NCI-H2171 treated with DMSO at 0.1 percent for 48 hours (cell line): ENCODE data around the gene MTMR6.

Experiments used
- DNase-seq: peaks from one replicate; lab custom pipeline; 2025; lab: John Stamatoyannopoulos, UW

Gene MTMR6

GRCh38 chr13:25276748-25277147 lies 10.5 kb downstream of the MTMR6 start:
- DNase-seq = no peak

GRCh38 chr13:25268561-25268960 lies 18.7 kb downstream of the MTMR6 start:
- DNase-seq = no peak

- no peak for DNase-seq
These were observed 19.6 kb downstream of the MTMR6 start for GRCh38 chr13:25267715-25268114.

GRCh38 chr13:25266706-25267105 lies 20.6 kb downstream of the MTMR6 start:
- no peak for DNase-seq

- no peak for DNase-seq
These were observed 25.0 kb downstream of the MTMR6 start for GRCh38 chr13:25262261-25262660.

- no peak for DNase-seq
These were observed 33.6 kb downstream of the MTMR6 start for GRCh38 chr13:25253702-25254101.

GRCh38 chr13:25252752-25253151 lies 34.5 kb downstream of the MTMR6 start:
- no peak for DNase-seq

GRCh38 chr13:25252225-25252624 lies 35.1 kb downstream of the MTMR6 start:
- DNase-seq = no peak

GRCh38 chr13:25249001-25249543 lies 38.2 kb downstream of the MTMR6 start:
- peak; percentile 5 for DNase-seq

- DNase-seq = no peak
These were observed 39.2 kb downstream of the MTMR6 start for GRCh38 chr13:25248071-25248470.

- no peak for DNase-seq
These were observed 39.9 kb downstream of the MTMR6 start for GRCh38 chr13:25247360-25247759.

GRCh38 chr13:25244123-25244522 lies 43.2 kb downstream of the MTMR6 start:
- DNase-seq = no peak

GRCh38 chr13:25242956-25243355 lies 44.3 kb downstream of the MTMR6 start:
- DNase-seq = no peak

GRCh38 chr13:25241007-25241406 lies 46.3 kb downstream of the MTMR6 start:
- no peak for DNase-seq

GRCh38 chr13:25237083-25237482 lies 50.2 kb downstream of the MTMR6 start:
- no peak for DNase-seq

- DNase-seq = no peak
These were observed 53.4 kb downstream of the MTMR6 start for GRCh38 chr13:25233861-25234260.

- DNase-seq = peak; percentile 19
These were observed 54.3 kb downstream of the MTMR6 start for GRCh38 chr13:25232937-25233515.

- DNase-seq = no peak
These were observed 55.8 kb downstream of the MTMR6 start for GRCh38 chr13:25231517-25231916.

- no peak for DNase-seq
These were observed 59.6 kb downstream of the MTMR6 start for GRCh38 chr13:25227690-25228089.

- no peak for DNase-seq
These were observed 61.3 kb downstream of the MTMR6 start for GRCh38 chr13:25225970-25226369.

GRCh38 chr13:25224151-25224550 lies 63.1 kb downstream of the MTMR6 start:
- DNase-seq = no peak

GRCh38 chr13:25222740-25223139 lies 64.5 kb downstream of the MTMR6 start:
- no peak for DNase-seq

GRCh38 chr13:25218019-25218418 lies 69.3 kb downstream of the MTMR6 start:
- DNase-seq = no peak
